Heart left ventricle (tissue), 13 donors: ENCODE results near the gene CARMIL3.

Source experiments
- CTCF ChIP-seq, 12 donors: fragments of 200-600 bp; sonication (generic) in 4 of 12; IDR thresholded peaks; one replicate each; pipeline versions ENCODE4 v1.5.0 to v1.8.0; 2018 to 2022; ENCODE audit warnings: antibody characterized with exemption in 12 of 12, mild to moderate bottlenecking in 5 of 12
- POLR2A ChIP-seq, 2 donors: fragments of 450-650 bp; IDR thresholded peaks; one replicate each; pipeline ENCODE4 v1.6.1; 2017; ENCODE audit warnings: antibody characterized with exemption in 2 of 2, mild to moderate bottlenecking in 2 of 2, moderate library complexity in 2 of 2
- donor health status: ischemic (EF 13 %, LVEDD 7.1; RV severe dilation, severe dysfunction).
- donor health status: DM: no; HTN: yes; CAD: no.
- donor health status: DM: no; HTN: no; CAD: no.
- donor health status: ischemic (EF 25% LVEDD 6.9; RV normal size, moderate dysfunction).
- donor health status: ischemic (EF 25% LVEDD 5.7; RV mildly dilated, moderate dysfunction).
- donor health status: ischemic (EF 35%, LVEDD 5.7; RV mildly dilated, moderate dysfunction).
- donor health status: nonischemic (EF 11% LVEDD 7.7; RV severe dilation, severe dysfunction).
- donor health status: DM: yes; HTN: yes; CAD: no.
- donor health status: PGD.
- donor health status: ischemic (EF 29% LVEDD 5.4; RV normal size, mild dysfunction).
- donor health status: nonischemic (EF 23%, LVEDD 6.1; RV moderate dilation, normal function).

DNA sequence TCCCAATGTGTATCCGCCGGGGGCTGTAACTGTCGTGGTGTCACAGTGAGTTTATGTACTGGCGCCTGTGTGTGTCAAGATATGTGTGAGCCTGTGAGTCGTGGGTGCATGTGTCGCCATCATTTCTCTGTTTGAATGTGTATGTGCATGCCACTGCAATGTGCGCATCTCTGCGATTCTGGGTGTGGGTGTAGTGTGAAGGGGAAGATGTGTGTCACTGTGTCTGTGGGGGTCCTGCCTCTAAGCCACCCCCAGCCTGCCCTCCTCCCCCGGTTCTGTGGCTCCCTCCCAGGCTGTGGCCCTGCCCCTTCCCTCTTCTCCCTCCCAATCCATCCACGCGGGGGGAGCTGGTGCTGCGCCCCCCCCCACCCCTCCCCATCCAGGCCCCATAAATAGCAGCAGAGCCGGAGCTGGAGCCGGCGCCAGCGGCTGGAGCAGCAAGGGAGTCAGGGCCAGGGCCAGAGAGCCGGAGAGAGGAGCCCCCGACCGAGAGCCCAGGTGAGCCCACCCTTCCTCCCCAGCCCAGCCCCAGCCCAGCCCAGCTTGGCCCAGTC, 19.4 kb downstream of the CARMIL3 start, which contains the start of gene CPNE6:
- TF ChIP-seq CTCF (IDR thresholded peaks at IDR 0.05) (no peak), POLR2A (IDR thresholded peaks at IDR 0.05) (no peak)
